Natural killer cell (primary cell): ENCODE measurements around the gene SH3BP4. TPM values are rescaled to one million over a fixed set of nuclear protein-coding genes. Genes with fewer than 3 reads are reported as not detected.

Experiments used
- ATAC-seq, 3 donors: fragments of 150-1000 bp in 2 of 3; fragments of 200-7000 bp in 1 of 3; cut with Tn5 transposase; 1 replicate in 1 of 3; 2 replicates in 2 of 3; pipeline ENCODE4 v1.10.0; 2021; ENCODE audit warnings: mild to moderate bottlenecking in 2 of 3, moderate library complexity in 2 of 3
- DNase-seq, 2 donors: peaks; one replicate each; pipeline versions ENCODE4 v3.0.0 to v3.0.0-alpha.2; 2013 to 2021; ENCODE audit warnings: mixed read lengths in 1 of 2
- H3K27ac ChIP-seq: one replicate; pipeline ENCODE4 v1.5.1; 2013; ENCODE audit warnings: mild to moderate bottlenecking, low read length
- H3K27me3 ChIP-seq: one replicate; pipeline ENCODE4 v1.6.1; 2013; ENCODE audit warnings: low read length; ENCODE audit not compliant: control insufficient read depth, insufficient read depth
- H3K36me3 ChIP-seq: one replicate; pipeline ENCODE4 v1.6.1; 2013; ENCODE audit warnings: low read length; ENCODE audit not compliant: control insufficient read depth, insufficient read depth
- H3K4me1 ChIP-seq: one replicate; pipeline ENCODE4 v1.6.1; 2013; ENCODE audit warnings: low read length; ENCODE audit not compliant: control insufficient read depth, insufficient read depth
- H3K4me3 ChIP-seq: one replicate; pipeline ENCODE4 v1.5.1; 2013; ENCODE audit warnings: low read length
- H3K9me3 ChIP-seq: one replicate; pipeline ENCODE4 v1.6.1; 2013; ENCODE audit warnings: low read length; ENCODE audit not compliant: control insufficient read depth, insufficient read depth
- H3K27ac Mint-ChIP-seq, 2 donors: one replicate each; pipeline ENCODE4 v1.8.0; 2022; ENCODE audit warnings: mild to moderate bottlenecking in 2 of 2, mixed read lengths in 2 of 2, moderate library complexity in 1 of 2
- H3K27me3 Mint-ChIP-seq, 2 donors: one replicate each; pipeline ENCODE4 v1.8.0; 2022; ENCODE audit warnings: low read depth in 2 of 2, mixed read lengths in 2 of 2
- H3K36me3 Mint-ChIP-seq: one replicate; pipeline ENCODE4 v1.8.0; 2022; ENCODE audit warnings: mixed read lengths
- H3K4me1 Mint-ChIP-seq, 2 donors: one replicate each; pipeline ENCODE4 v1.8.0; 2022; ENCODE audit warnings: mixed read lengths in 2 of 2
- H3K4me3 Mint-ChIP-seq: one replicate; pipeline ENCODE4 v1.8.0; 2022; ENCODE audit warnings: mild to moderate bottlenecking, moderate library complexity, mixed read lengths
- H3K9me3 Mint-ChIP-seq, 2 donors: one replicate each; pipeline ENCODE4 v1.8.0; 2022; ENCODE audit warnings: mixed read lengths in 2 of 2
- CTCF ChIP-seq: fragments of 200-600 bp; IDR thresholded peaks from one replicate; pipeline ENCODE4 v1.8.0; 2022; ENCODE audit warnings: antibody characterized with exemption
- WGBS: methylation state at CpG from one replicate; pipeline ENCODE4 v1.1.7; 2013; ENCODE audit warnings: missing lambda C conversion rate; ENCODE audit not compliant: insufficient coverage; 5-methylcytosine and 5-hydroxymethylcytosine counted together
- intact Hi-C: fragments of 100-400 bp; cut with micrococcal nuclease; formaldehyde crosslinking; loops from one replicate; pipeline ENCODE4 v1.14.2; 2022
- total RNA-seq, 4 donors: library from RNA; stranded (reverse); fragments of 120-200 nt in 1 of 4; gene quantifications; one replicate each; pipeline versions ENCODE4 v1.2.3 to v1.2.4, GENCODE V29; 2013 to 2022

The SH3BP4 gene
- total RNA-seq, 3 donors from 2014 or later (not counting 1 experiment from before 2014, with no cell fraction given), result 0.39 to 2.6 (median 1.0) TPM

- Mint-ChIP-seq H3K27me3 (peaks cover 2 to 11% of the 10 kb centered on the region in 2 donors), H3K4me1 (peaks cover 0 to 4% of the 10 kb centered on the region in 2 donors), H3K4me3 (no peak overlapping the region), H3K36me3 (no peaks in the 10 kb centered on the region), H3K9me3 (no peaks in the 10 kb centered on the region), H3K27ac (no peak overlapping the region)
- TF ChIP-seq CTCF, result no peak
- Histone ChIP-seq H3K4me3 (no peak overlapping the region), H3K9me3 (no peaks in the 10 kb centered on the region), H3K27ac (no peak overlapping the region), H3K27me3 (no peaks in the 10 kb centered on the region), H3K4me1 (peaks cover 33% of the 10 kb centered on the region), H3K36me3 (no peaks in the 10 kb centered on the region)
- intact Hi-C loops, result no loop called here
- WGBS, result 69% methylated on average over 11 of the region's 11 CpGs
- ATAC-seq (no peak), DNase-seq (no peak)
Measured at GRCh38 chr2:234993541-234993981, 41.7 kb downstream of the SH3BP4 start.

GRCh38 chr2:234994438-234995321, 42.9 kb downstream of the SH3BP4 start:
- H3K4me3 Mint-ChIP-seq, result no peak overlapping the region
- no peaks in the 10 kb centered on the region for H3K4me1 Mint-ChIP-seq
- no peak overlapping the region for H3K27ac Mint-ChIP-seq
- H3K27ac ChIP-seq, result no peak overlapping the region
- no peaks in the 10 kb centered on the region for H3K27me3 ChIP-seq
- no peak for TF ChIP-seq CTCF
- peaks cover 0 to 3% of the 10 kb centered on the region in 2 donors for H3K27me3 Mint-ChIP-seq
- no peaks in the 10 kb centered on the region for H3K9me3 ChIP-seq
- H3K36me3 Mint-ChIP-seq, result no peaks in the 10 kb centered on the region
- intact Hi-C loops, result no loop called here
- no peaks in the 10 kb centered on the region for H3K9me3 Mint-ChIP-seq
- no peaks in the 10 kb centered on the region for H3K36me3 ChIP-seq
- no peak overlapping the region for H3K4me3 ChIP-seq
- ATAC-seq (no peak), DNase-seq (no peak)
- 74% methylated on average over 29 of the region's 29 CpGs for WGBS
- H3K4me1 ChIP-seq, result peaks cover 28% of the 10 kb centered on the region

- Mint-ChIP-seq H3K27ac (no peak overlapping the region), H3K27me3 (no peaks in the 10 kb centered on the region), H3K36me3 (no peaks in the 10 kb centered on the region), H3K9me3 (no peaks in the 10 kb centered on the region), H3K4me1 (no peaks in the 10 kb centered on the region), H3K4me3 (no peak overlapping the region)
- no peaks in the 10 kb centered on the region for H3K36me3 ChIP-seq
- 90% methylated on average over 24 of the region's 24 CpGs for WGBS
- no peak for TF ChIP-seq CTCF
- no peak overlapping the region for H3K4me3 ChIP-seq
- no peaks in the 10 kb centered on the region for H3K9me3 ChIP-seq
- no peak overlapping the region for H3K27ac ChIP-seq
- intact Hi-C loops, result no loop called here
- DNase-seq, result no peak
- H3K4me1 ChIP-seq, result peaks cover 24% of the 10 kb centered on the region
- ATAC-seq, result no peak
- no peaks in the 10 kb centered on the region for H3K27me3 ChIP-seq
Measured at GRCh38 chr2:234995332-234996068, 43.7 kb downstream of the SH3BP4 start.
